Measurements from ENCODE around the gene CERS6.

GRCh38 chr2:168599738-168600137, 143.7 kb downstream of the CERS6 start:
- no peak for TF ChIP-seq POLR2A (IDR thresholded peaks at IDR 0.05)
- no peak for TF ChIP-seq CTCF (IDR thresholded peaks at IDR 0.05)

All from esophagus squamous epithelium (tissue), 4 donors.